Peyer's patch (tissue), 4 donors: ENCODE data around the gene TNS4.
"Not testable (repeated sequence)": the region's sequence is repeated elsewhere in the genome, so short reads cannot be mapped to it uniquely, and the experiment has no call there.

Experiments used
- POLR2A ChIP-seq, 2 donors: fragments of 450-650 bp; IDR thresholded peaks; one replicate each; pipeline ENCODE4 v1.5.1; 2017; ENCODE audit warnings: antibody characterized with exemption in 2 of 2, mild to moderate bottlenecking in 2 of 2, moderate library complexity in 2 of 2
- TF ChIP-seq, protein P1 (sequence below), 6 experiments: fragments of 450-650 bp in 4 of 6; fragments of 200-600 bp in 2 of 6; sonication (generic) in 1 of 6; IDR thresholded peaks; one replicate each; pipeline ENCODE4 v1.5.1; 2017 to 2019; ENCODE audit warnings: antibody characterized with exemption in 6 of 6, mild to moderate bottlenecking in 3 of 6, moderate library complexity in 1 of 6

DNA sequence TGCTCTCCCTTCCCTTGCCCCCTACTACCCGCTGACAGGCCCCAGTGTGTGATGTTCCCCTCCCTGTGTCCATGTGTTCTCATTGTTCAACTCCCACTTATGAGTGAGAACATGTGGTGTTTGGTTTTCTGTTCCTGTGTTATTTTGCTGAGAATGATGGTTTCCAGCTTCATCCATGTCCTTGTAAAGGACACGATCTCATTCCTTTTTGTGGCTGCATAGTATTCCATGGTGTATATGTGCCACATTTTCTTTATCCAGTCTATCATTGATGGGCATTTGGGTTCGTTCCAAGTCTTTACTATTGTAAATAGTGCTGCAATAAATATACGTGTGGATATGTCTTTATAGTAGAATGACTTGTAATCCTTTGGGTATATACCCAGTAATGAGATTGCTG lies 45.1 kb upstream of the TNS4 start:
- TF ChIP-seq, protein P1, sequence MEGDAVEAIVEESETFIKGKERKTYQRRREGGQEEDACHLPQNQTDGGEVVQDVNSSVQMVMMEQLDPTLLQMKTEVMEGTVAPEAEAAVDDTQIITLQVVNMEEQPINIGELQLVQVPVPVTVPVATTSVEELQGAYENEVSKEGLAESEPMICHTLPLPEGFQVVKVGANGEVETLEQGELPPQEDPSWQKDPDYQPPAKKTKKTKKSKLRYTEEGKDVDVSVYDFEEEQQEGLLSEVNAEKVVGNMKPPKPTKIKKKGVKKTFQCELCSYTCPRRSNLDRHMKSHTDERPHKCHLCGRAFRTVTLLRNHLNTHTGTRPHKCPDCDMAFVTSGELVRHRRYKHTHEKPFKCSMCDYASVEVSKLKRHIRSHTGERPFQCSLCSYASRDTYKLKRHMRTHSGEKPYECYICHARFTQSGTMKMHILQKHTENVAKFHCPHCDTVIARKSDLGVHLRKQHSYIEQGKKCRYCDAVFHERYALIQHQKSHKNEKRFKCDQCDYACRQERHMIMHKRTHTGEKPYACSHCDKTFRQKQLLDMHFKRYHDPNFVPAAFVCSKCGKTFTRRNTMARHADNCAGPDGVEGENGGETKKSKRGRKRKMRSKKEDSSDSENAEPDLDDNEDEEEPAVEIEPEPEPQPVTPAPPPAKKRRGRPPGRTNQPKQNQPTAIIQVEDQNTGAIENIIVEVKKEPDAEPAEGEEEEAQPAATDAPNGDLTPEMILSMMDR (IDR thresholded peaks at IDR 0.05): not testable (repeated sequence)
- not testable (repeated sequence) for TF ChIP-seq POLR2A (IDR thresholded peaks at IDR 0.05)
